ENCODE data around the gene PRAC1.
"Not testable (repeated sequence)": the region's sequence is repeated elsewhere in the genome, so short reads cannot be mapped to it uniquely, and the experiment has no call there.

Gene PRAC1

GRCh38 chr17:48725288-48726064 lies 3.2 kb upstream of the PRAC1 start:
- no peak for DNase-seq

GRCh38 chr17:48725004-48725287 lies 2.6 kb upstream of the PRAC1 start:
- DNase-seq = no peak

- DNase-seq = peak; percentile 73
These were observed 2.1 kb upstream of the PRAC1 start for GRCh38 chr17:48724251-48725003.

GRCh38 chr17:48723423-48724250 lies 1.3 kb upstream of the PRAC1 start:
- no peak for DNase-seq

- DNase-seq = no peak
These were observed 651 bp upstream of the PRAC1 start, which contains the start of gene PRAC2 for GRCh38 chr17:48722915-48723422. PRAC2 (plus strand) TSS chr17:48723185; CDS start chr17:48724411, 1,226 bp downstream.

- no peak for DNase-seq
These were observed 1.3 kb downstream of the PRAC1 start for GRCh38 chr17:48721009-48721402.

- DNase-seq = no peak
These were observed 1.9 kb downstream of the PRAC1 start for GRCh38 chr17:48720266-48721008.

- no peak for DNase-seq
These were observed 2.6 kb downstream of the PRAC1 start for GRCh38 chr17:48719642-48720265.

- DNase-seq = no peak
These were observed 3.3 kb downstream of the PRAC1 start for GRCh38 chr17:48718761-48719641.

GRCh38 chr17:48718227-48718760 lies 4.0 kb downstream of the PRAC1 start:
- no peak for DNase-seq

GRCh38 chr17:48717367-48718226 lies 4.7 kb downstream of the PRAC1 start:
- no peak for DNase-seq

- not testable (repeated sequence) for DNase-seq
These were observed 5.8 kb downstream of the PRAC1 start for GRCh38 chr17:48716549-48716948.

- DNase-seq = no peak
These were observed 6.6 kb downstream of the PRAC1 start for GRCh38 chr17:48715496-48716399.

GRCh38 chr17:48711128-48711527 lies 11.2 kb downstream of the PRAC1 start:
- DNase-seq = no peak

- DNase-seq = no peak
These were observed 17.7 kb downstream of the PRAC1 start for GRCh38 chr17:48704361-48705248.

GRCh38 chr17:48701864-48702532 lies 20.3 kb downstream of the PRAC1 start:
- no peak for DNase-seq

GRCh38 chr17:48693178-48693577 lies 29.1 kb downstream of the PRAC1 start:
- no peak for DNase-seq

All from NCI-H1436 (cell line).